Body of pancreas (tissue), 4 donors: ENCODE data around the gene CNTNAP3.
"Not testable (repeated sequence)": the region's sequence is repeated elsewhere in the genome, so short reads cannot be mapped to it uniquely, and the experiment has no call there.

ENCODE experiments used
- POLR2A ChIP-seq, 3 donors: fragments of 450-650 bp; IDR thresholded peaks; one replicate each; pipeline ENCODE4 v1.6.1; 2016; ENCODE audit warnings: antibody characterized with exemption in 3 of 3, mild to moderate bottlenecking in 2 of 3
- TF ChIP-seq, protein P1 (sequence below), 7 experiments: fragments of 450-650 bp in 4 of 7; fragments of 200-600 bp in 3 of 7; sonication (generic) in 3 of 7; IDR thresholded peaks; one replicate each; pipeline ENCODE4 v1.5.1; 2016 to 2019; ENCODE audit warnings: antibody characterized with exemption in 7 of 7

- TF ChIP-seq, protein P1, sequence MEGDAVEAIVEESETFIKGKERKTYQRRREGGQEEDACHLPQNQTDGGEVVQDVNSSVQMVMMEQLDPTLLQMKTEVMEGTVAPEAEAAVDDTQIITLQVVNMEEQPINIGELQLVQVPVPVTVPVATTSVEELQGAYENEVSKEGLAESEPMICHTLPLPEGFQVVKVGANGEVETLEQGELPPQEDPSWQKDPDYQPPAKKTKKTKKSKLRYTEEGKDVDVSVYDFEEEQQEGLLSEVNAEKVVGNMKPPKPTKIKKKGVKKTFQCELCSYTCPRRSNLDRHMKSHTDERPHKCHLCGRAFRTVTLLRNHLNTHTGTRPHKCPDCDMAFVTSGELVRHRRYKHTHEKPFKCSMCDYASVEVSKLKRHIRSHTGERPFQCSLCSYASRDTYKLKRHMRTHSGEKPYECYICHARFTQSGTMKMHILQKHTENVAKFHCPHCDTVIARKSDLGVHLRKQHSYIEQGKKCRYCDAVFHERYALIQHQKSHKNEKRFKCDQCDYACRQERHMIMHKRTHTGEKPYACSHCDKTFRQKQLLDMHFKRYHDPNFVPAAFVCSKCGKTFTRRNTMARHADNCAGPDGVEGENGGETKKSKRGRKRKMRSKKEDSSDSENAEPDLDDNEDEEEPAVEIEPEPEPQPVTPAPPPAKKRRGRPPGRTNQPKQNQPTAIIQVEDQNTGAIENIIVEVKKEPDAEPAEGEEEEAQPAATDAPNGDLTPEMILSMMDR (IDR thresholded peaks at IDR 0.05), result not testable (repeated sequence)
- not testable (repeated sequence) for TF ChIP-seq POLR2A (IDR thresholded peaks at IDR 0.05)
These were observed 233.5 kb downstream of the CNTNAP3 start for GRCh38 chr9:39054453-39054852.
